Peyer's patch (tissue), 4 donors: ENCODE results near the gene FOXP4.

Experiments
- POLR2A ChIP-seq, 2 donors: fragments of 450-650 bp; IDR thresholded peaks; one replicate each; pipeline ENCODE4 v1.5.1; 2017; ENCODE audit warnings: antibody characterized with exemption in 2 of 2, mild to moderate bottlenecking in 2 of 2, moderate library complexity in 2 of 2
- TF ChIP-seq, protein P1 (sequence below), 6 experiments: fragments of 450-650 bp in 4 of 6; fragments of 200-600 bp in 2 of 6; sonication (generic) in 1 of 6; IDR thresholded peaks; one replicate each; pipeline ENCODE4 v1.5.1; 2017 to 2019; ENCODE audit warnings: antibody characterized with exemption in 6 of 6, mild to moderate bottlenecking in 3 of 6, moderate library complexity in 1 of 6

DNA sequence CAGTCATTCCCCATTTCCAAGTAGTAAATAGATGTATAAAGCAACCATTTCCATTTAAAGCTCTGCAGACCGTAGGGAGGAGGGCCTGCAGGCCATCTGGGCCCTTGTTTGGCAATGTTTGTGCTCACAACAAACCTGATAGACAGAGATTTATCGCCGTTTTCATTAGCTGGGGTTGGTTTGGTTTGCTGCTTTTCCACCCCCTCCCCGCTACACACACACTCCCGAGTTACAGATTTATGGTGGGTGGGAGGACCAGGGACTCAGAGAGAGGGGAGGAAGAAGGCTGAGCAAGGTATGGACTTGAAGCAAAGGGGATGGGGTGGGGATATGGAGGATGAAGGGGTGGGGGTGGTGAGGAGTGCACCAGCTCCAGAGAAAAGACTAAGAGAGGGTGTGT is 36.6 kb upstream of the FOXP4 start:
- TF ChIP-seq, protein P1, sequence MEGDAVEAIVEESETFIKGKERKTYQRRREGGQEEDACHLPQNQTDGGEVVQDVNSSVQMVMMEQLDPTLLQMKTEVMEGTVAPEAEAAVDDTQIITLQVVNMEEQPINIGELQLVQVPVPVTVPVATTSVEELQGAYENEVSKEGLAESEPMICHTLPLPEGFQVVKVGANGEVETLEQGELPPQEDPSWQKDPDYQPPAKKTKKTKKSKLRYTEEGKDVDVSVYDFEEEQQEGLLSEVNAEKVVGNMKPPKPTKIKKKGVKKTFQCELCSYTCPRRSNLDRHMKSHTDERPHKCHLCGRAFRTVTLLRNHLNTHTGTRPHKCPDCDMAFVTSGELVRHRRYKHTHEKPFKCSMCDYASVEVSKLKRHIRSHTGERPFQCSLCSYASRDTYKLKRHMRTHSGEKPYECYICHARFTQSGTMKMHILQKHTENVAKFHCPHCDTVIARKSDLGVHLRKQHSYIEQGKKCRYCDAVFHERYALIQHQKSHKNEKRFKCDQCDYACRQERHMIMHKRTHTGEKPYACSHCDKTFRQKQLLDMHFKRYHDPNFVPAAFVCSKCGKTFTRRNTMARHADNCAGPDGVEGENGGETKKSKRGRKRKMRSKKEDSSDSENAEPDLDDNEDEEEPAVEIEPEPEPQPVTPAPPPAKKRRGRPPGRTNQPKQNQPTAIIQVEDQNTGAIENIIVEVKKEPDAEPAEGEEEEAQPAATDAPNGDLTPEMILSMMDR (IDR thresholded peaks at IDR 0.05): no peak
- TF ChIP-seq POLR2A (IDR thresholded peaks at IDR 0.05): no peak
